Hepatocyte (in vitro differentiated cells): ENCODE measurements around the gene LRRC4C.

Experiments
- EZH2 ChIP-seq: fragments of 200-600 bp; sonication (generic); IDR thresholded peaks from 2 replicates; pipeline ENCODE4 v1.6.1; 2016; ENCODE audit warnings: antibody characterized with exemption, mild to moderate bottlenecking, borderline replicate concordance
- TF ChIP-seq, protein P1 (sequence below): fragments of 200-600 bp; sonication (generic); IDR thresholded peaks from 2 replicates; pipeline ENCODE4 v1.5.1; 2016; ENCODE audit warnings: antibody characterized with exemption, mild to moderate bottlenecking; ENCODE audit not compliant: poor library complexity

GRCh38 chr11:41413843-41414242 lies 45.6 kb downstream of the LRRC4C start:
- TF ChIP-seq, protein P1, sequence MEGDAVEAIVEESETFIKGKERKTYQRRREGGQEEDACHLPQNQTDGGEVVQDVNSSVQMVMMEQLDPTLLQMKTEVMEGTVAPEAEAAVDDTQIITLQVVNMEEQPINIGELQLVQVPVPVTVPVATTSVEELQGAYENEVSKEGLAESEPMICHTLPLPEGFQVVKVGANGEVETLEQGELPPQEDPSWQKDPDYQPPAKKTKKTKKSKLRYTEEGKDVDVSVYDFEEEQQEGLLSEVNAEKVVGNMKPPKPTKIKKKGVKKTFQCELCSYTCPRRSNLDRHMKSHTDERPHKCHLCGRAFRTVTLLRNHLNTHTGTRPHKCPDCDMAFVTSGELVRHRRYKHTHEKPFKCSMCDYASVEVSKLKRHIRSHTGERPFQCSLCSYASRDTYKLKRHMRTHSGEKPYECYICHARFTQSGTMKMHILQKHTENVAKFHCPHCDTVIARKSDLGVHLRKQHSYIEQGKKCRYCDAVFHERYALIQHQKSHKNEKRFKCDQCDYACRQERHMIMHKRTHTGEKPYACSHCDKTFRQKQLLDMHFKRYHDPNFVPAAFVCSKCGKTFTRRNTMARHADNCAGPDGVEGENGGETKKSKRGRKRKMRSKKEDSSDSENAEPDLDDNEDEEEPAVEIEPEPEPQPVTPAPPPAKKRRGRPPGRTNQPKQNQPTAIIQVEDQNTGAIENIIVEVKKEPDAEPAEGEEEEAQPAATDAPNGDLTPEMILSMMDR, result no peak
- TF ChIP-seq EZH2, result no peak
